GM18873 (cell line): Measurements from ENCODE around the gene CHRNA5.

Source experiments
- ATAC-seq: cut with Tn5 transposase; IDR thresholded peaks from one replicate; pipeline ENCODE4 v1.9.1; 2021; ENCODE audit warnings: mild to moderate bottlenecking, moderate library complexity, moderate number of reproducible peaks; ENCODE audit not compliant: unreplicated experiment, low FRiP score

The CHRNA5 gene

GRCh38 chr15:78636378-78636859 is 71.1 kb downstream of the CHRNA5 start:
- ATAC-seq, result no peak

GRCh38 chr15:78637776-78638435 is 72.6 kb downstream of the CHRNA5 start:
- ATAC-seq, result no peak

DNA sequence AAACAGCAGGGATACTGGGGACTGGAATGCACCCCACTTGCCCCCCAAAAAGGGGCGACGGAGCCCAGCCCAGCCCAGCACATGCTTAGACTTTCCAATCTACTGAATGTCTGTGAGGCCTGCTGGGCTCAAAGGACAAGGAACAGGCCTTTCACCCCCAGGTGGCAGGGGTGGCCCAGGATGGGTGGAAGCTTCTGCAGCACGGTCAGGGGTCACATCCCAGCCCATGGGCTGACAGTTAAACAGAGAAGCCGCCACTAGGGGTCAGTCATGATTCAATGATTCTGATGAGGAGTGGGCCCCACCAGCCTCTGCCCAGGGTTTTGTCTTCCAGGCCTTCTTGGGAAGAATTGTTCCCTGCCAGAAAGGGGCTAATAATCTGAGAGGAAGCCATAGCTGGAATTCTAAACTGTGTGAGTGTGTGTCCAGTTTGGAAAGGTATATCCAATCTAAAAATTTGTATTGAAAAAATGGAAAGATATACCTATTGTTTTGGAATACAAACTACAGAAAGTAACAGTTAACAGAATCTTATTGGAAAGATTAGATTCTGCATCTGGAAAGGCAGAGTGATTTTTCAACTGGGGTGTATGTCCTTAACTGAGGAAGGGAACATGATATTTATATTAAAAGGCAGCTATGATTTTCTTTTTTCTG is 73.5 kb downstream of the CHRNA5 start:
- ATAC-seq, result no peak

DNA sequence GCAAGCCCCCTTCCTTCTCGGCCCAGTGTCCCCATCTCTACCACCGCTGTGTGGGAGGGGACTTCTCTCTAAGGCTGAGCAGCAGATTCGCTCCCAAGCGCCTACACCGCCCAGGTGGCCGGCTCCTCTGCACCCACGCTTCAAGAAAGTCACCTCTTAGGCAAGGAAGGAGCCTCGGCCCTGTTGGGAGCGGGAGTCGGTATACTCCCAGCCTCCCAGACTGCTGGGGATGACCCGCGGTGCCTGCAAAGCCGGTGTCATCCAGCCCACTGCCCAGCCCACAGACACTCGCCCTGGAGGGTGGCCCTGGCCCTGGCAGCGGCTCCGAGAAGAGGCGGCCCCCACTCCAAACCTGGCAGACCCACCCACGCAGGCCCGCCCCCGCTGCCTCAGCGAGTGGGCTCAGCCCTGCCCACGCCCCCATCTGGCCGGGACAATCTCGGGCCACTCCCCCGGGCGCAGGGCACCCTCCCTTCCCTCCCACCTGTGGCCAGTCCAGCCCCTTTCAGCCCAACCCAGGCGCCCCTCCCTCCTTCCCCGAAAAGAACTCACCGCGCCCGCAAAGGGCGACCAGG is 75.3 kb downstream of the CHRNA5 start:
- no peak for ATAC-seq

DNA sequence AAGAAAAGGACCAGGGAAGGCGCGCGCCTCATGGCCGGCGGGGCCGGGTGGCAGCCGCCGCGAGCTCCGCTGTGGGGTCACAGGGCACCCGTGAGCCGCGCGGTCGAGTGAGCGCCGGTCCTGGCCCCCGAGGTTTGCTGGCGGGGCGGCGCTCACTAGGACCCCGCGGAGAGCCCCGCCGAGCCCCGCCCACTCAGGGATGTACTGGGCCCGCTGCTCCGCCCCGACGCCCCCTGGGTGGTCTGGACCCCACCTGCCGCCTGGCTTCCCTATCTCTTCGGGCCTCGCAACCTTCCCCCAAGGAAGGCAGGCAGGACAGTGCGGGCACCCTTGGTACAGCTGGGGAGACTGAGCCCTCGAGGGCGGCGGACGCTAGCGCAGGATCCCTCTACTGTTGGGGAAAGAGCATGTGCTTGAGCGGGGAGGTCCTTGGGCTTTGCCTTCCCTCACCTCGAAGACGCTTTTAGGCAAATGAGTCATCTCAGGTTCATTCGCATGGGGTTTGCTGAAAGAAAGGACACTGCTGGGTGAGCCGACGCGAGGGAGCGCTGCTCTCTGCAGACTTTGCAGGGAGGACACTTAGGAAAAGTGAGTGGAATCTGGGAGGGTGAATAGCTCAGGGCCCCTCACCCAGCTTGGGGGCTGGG is 75.9 kb downstream of the CHRNA5 start, which contains the start of gene CHRNB4:
TSS of gene CHRNB4 (minus strand) at position 109 of the 647 bp plus-strand sequence. CDS start at position 32, 77 bp downstream.
- ATAC-seq, result no peak

GRCh38 chr15:78641749-78642275 is 76.5 kb downstream of the CHRNA5 start:
- ATAC-seq, result no peak

- no peak for ATAC-seq
Measured at GRCh38 chr15:78642331-78642730, 77.0 kb downstream of the CHRNA5 start.
